ENCODE measurements around the gene PMPCB.

The PMPCB gene

GRCh38 chr7:103292122-103292521 lies 5.1 kb upstream of the PMPCB start:
- no peak for TF ChIP-seq CTCF (conservative IDR thresholded peaks at IDR 0.05; ENCODE audit: low read depth, low read length)
- no peak overlapping the region for H3K4me3 ChIP-seq (ENCODE audit: low read length)
- DNase-seq (ENCODE audit: low read depth) = no peak

GRCh38 chr7:103293526-103293925 lies 3.7 kb upstream of the PMPCB start:
- TF ChIP-seq CTCF (conservative IDR thresholded peaks at IDR 0.05; ENCODE audit: low read depth, low read length) = no peak
- DNase-seq (ENCODE audit: low read depth) = no peak
- H3K4me3 ChIP-seq (ENCODE audit: low read length) = no peak overlapping the region

- no peak for TF ChIP-seq CTCF (conservative IDR thresholded peaks at IDR 0.05; ENCODE audit: low read depth, low read length)
Observed at GRCh38 chr7:103297837-103298179, 573 bp downstream of the PMPCB start.

GRCh38 chr7:103299660-103300059 lies 2.4 kb downstream of the PMPCB start:
- no peak for TF ChIP-seq CTCF (conservative IDR thresholded peaks at IDR 0.05; ENCODE audit: low read depth, low read length)
- no peak for DNase-seq (ENCODE audit: low read depth)
- H3K4me3 ChIP-seq (ENCODE audit: low read length) = no peak overlapping the region

More at GRCh38 chr7:103297837-103298179, 573 bp downstream of the PMPCB start:
- H3K4me3 ChIP-seq (ENCODE audit: low read length) = peak overlapping the region; percentile 84
- DNase-seq (ENCODE audit: low read depth) = no peak

GRCh38 chr7:103301441-103301840 lies 4.2 kb downstream of the PMPCB start:
- DNase-seq (ENCODE audit: low read depth) = no peak
- TF ChIP-seq CTCF (conservative IDR thresholded peaks at IDR 0.05; ENCODE audit: low read depth, low read length) = no peak
- H3K4me3 ChIP-seq (ENCODE audit: low read length) = no peak overlapping the region

GRCh38 chr7:103307503-103308231 lies 10.4 kb downstream of the PMPCB start:
- DNase-seq (ENCODE audit: low read depth) = no peak
- no peak overlapping the region for H3K4me3 ChIP-seq (ENCODE audit: low read length)
- TF ChIP-seq CTCF (conservative IDR thresholded peaks at IDR 0.05; ENCODE audit: low read depth, low read length) = no peak

GRCh38 chr7:103314852-103315251 lies 17.6 kb downstream of the PMPCB start:
- TF ChIP-seq CTCF (conservative IDR thresholded peaks at IDR 0.05; ENCODE audit: low read depth, low read length) = no peak
- H3K4me3 ChIP-seq (ENCODE audit: low read length) = no peak overlapping the region
- DNase-seq (ENCODE audit: low read depth) = no peak

Data from retinal pigment epithelial cell (primary cell).